Measurements from ENCODE around the gene SLC35C1.

The SLC35C1 gene

DNA sequence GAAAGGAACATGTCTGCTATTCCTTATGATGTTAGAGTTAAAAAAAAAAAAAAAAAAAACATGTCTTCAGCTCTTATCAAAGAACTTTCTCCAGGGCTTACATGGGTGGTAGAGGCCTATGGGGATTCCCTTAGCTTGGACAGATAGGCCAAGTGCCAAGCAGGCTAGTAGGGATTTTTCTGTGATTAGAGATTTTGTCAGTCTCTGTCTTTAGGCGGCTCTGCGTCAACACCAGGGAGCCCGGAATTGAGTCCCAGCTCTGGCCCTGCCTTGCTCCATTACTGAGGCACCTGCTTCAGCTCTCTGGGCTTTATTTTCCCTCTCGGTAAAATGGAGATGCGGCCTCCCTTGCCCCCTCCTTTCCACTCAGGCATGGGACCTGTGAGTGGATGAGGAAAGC lies 55.4 kb downstream of the SLC35C1 start:
- H3K4me2 ChIP-seq (ENCODE audit: low read length) = no peak overlapping the region
- no peaks in the 10 kb centered on the region for H3K27me3 ChIP-seq (ENCODE audit: control insufficient read depth, low read length)
- no peaks in the 10 kb centered on the region for H4K20me1 ChIP-seq (ENCODE audit: control insufficient read depth, insufficient read depth, low read depth, low read length)
- no peak overlapping the region for H3K4me3 ChIP-seq (ENCODE audit: low read length)
- no peaks in the 10 kb centered on the region for H3K79me2 ChIP-seq (ENCODE audit: control insufficient read depth, low read length)
- no peaks in the 10 kb centered on the region for H3K9me2 ChIP-seq (replicated peaks; ENCODE audit: control insufficient read depth, low read length)
- TF ChIP-seq EZH2phosphoT487 (IDR thresholded peaks at IDR 0.05; ENCODE audit: borderline replicate concordance, low read length) (no peak), CTCF (IDR thresholded peaks at IDR 0.05; ENCODE audit: low read depth, low read length, poor library complexity, severe bottlenecking) (no peak)
- no peaks in the 10 kb centered on the region for H3K9me3 ChIP-seq (ENCODE audit: control insufficient read depth, insufficient read depth, low read length)
- H3F3A ChIP-seq (ENCODE audit: control insufficient read depth, insufficient read depth) = no peaks in the 10 kb centered on the region
- H3K4me1 ChIP-seq (ENCODE audit: control insufficient read depth, low read length) = no peaks in the 10 kb centered on the region
- peaks cover 64% of the 10 kb centered on the region for H3K36me3 ChIP-seq (ENCODE audit: control insufficient read depth, low read length)
- H3K27ac ChIP-seq (ENCODE audit: low read depth, low read length) = no peak overlapping the region

DNA sequence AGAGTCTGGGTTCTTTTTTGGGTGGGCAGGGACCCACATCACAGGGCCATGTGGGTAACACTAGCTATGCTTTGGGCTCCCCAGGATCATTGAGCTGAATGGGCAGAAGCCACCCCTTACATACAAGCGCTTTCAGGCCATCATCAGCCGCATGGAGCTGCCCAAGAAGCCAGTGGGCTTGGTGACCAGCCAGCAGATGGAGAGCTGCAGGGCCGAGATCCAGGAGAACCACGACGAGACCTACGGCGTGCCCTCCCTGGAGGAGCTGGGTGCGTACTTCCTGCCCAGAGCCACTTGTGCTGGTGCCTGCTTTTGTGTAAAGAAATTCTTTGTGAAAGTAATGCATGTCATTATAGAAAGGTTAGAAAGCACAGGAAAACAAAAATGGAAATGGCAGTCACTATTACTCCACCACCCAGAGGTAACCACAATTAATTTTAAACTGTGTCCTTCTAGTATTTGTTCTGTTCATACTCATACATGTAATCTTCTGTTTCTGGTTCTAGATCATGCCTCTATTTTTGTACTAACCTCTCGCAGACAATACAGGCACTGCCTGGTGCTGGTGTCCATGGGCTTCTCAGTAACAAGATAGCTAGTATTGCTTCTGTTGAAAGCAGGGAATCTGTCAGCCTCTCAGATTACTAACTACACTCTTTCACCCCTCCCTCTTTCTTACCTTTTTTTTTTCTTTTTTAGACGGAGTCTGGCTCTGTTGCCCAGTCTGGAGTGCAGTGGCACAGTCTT lies 56.0 kb downstream of the SLC35C1 start:
- Histone ChIP-seq H3K4me1 (ENCODE audit: control insufficient read depth, low read length) (no peaks in the 10 kb centered on the region), H3K4me3 (ENCODE audit: low read length) (no peak overlapping the region), H3K79me2 (ENCODE audit: control insufficient read depth, low read length) (no peaks in the 10 kb centered on the region), H3K27me3 (ENCODE audit: control insufficient read depth, low read length) (no peaks in the 10 kb centered on the region), H3F3A (ENCODE audit: control insufficient read depth, insufficient read depth) (no peaks in the 10 kb centered on the region), H3K27ac (ENCODE audit: low read depth, low read length) (no peak overlapping the region), H3K4me2 (ENCODE audit: low read length) (no peak overlapping the region), H4K20me1 (ENCODE audit: control insufficient read depth, insufficient read depth, low read depth, low read length) (no peaks in the 10 kb centered on the region), H3K9me2 (replicated peaks; ENCODE audit: control insufficient read depth, low read length) (no peaks in the 10 kb centered on the region), H3K36me3 (ENCODE audit: control insufficient read depth, low read length) (peaks cover 61% of the 10 kb centered on the region), H3K9me3 (ENCODE audit: control insufficient read depth, insufficient read depth, low read length) (no peaks in the 10 kb centered on the region)
- no peak for TF ChIP-seq CTCF (IDR thresholded peaks at IDR 0.05; ENCODE audit: low read depth, low read length, poor library complexity, severe bottlenecking)
- no peak for TF ChIP-seq EZH2phosphoT487 (IDR thresholded peaks at IDR 0.05; ENCODE audit: borderline replicate concordance, low read length)

Measured in DOHH2 (cell line).